Activated naive CD8-positive, alpha-beta T cell treated with anti-CD3 and anti-CD28 coated beads, Interleukin-2, amount 50 U/mL, for 16 hours (primary cell): ENCODE measurements around the gene CHD3.
A peak's percentile ranks its signal among the peaks of the same experiment; 100 is the strongest.

Experiments
- DNase-seq: peaks from one replicate; pipeline ENCODE4 v3.0.0-alpha.2; 2020; ENCODE audit warnings: low read depth, low spot score

The CHD3 gene

DNA sequence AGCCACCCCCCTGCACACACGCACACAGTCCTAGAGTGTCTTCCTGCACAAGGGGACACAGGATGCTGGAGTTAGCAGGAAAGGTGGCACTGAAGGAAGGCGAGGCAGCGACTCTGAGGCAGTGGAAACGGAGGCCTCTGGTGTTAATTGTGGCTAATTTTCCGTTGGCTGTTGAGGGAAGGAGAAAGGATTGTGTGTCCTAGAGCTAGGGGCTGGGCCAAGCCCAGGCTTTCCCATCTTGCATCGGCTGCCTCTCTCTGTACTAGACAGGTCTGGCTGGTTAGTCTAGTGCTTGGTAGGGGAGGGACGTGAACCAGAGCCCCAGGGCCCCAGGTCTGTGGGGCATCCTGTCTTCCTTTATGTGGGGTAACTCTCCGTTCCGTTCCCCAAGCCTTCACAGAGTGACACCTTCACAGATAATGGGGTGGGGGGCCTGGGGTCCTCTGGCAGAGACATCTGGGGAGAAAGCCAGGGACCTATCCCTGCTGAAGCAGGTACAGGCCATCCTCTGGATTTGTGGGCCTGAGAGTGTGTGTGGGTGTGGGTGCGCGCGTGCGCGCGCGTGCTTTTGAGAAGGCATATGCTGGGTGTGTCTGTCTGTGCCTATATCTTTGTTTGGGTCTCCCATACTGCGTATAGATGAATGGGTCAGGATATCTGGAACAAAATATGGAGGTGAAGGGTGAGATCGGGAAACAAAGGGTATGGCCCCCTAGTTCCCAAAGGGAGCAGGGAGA lies at the start of gene CHD3:
Gene CHD3, plus strand, starts transcription at position 606 of the 737 bp plus-strand sequence. CDS start 212 bp downstream, outside the sequence.
- DNase-seq: no peak

DNA sequence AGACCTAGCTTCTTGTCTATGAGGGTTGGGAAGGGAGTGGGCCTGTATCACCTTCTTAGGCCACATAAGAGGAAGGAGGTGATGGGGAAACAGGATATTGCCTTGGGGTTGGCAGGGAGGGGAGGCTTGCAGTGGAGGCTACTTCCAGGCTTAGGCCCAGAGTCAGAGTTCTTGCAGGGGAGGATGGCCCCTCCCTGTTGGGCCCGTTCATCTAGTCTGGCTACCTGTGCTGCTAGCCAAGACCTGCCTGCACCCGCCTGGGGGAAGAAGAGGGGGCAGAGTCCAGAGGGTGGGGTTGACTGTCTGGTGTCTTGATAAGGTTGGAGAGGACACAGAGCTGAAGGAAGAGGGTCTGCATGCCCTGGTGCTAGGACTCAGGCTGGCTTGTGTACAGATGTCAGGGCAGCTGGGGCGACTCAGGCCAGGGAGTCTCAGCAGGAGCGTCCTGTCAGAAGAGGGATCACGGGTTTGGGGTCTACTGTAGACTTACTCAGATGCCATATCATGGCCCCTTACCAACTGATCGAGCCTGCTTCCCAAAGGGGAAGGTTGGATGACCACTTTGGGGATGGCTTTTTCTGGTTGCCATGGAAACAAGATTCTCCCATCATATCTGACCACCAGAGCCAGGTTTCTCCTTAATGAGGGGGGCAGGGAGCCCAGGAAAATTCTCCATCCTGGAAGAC lies 49.3 kb upstream of the CHD3 start:
- no peak for DNase-seq

DNA sequence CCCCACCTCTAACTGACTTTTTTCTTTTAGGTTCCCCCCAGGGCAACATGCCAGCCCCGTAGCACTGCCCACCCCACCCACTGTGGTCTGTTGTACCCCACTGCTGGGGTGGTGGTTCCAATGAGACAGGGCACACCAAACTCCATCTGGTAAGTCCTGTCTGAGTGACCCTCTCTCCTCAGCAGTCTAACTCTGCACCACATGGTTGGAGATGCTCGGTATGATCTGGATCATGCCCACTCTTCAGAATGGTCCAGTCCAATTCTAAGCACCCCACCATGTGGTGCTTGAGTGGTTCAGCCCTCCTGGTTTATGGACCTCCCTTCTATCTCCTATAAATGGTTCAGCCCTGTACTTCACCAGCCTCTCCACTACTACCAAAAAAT lies 48.7 kb upstream of the CHD3 start:
- no peak for DNase-seq

GRCh38 chr17:7840441-7840840 lies 48.1 kb upstream of the CHD3 start:
- no peak for DNase-seq

DNA sequence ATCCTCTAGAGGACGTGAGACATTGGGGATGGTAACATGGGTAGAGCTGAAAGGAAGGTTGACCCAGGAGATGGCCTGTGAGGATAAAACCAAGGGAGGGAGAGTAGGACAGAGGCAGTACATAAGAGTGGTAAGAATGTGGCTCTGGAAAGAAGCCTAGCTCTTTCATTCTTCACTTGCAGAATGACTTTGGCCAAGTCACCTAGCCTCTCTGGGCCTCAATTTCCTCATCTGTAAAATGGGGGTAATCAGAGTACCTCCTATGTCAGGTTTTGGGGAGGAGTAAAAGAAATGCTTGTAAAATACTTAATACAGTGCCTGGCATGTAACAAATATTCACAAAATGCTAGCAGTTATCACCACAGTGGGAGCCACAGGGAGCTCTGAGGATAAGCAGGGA lies 47.7 kb upstream of the CHD3 start:
- DNase-seq: no peak

DNA sequence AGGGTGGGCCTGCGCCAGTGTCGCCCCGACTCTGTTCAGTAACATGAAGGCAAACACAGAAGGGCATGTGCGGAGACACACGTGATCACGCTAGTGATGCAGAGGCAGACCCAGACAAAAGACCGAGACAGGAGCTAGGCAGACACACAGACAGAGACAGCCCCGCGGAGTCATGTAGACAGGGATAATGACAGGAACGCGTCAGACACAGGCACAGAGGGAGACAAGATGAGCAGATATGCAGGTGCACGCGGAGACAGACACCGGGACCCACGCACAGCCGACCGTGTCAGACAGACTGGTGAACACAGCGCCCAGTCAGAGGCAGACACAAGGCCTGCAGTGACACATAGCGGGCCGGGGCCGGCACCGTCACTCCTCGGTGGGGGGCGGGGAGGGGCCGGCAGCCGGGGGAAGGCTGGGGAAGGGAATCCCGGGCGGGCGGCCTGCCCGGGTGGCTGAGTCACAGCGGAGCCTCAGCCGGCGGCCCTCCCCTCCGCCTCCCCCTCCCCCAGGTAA lies 47.1 kb upstream of the CHD3 start:
- DNase-seq: peak; percentile 85

GRCh38 chr17:7841915-7842379 lies 46.6 kb upstream of the CHD3 start:
- peak; percentile 76 for DNase-seq

DNA sequence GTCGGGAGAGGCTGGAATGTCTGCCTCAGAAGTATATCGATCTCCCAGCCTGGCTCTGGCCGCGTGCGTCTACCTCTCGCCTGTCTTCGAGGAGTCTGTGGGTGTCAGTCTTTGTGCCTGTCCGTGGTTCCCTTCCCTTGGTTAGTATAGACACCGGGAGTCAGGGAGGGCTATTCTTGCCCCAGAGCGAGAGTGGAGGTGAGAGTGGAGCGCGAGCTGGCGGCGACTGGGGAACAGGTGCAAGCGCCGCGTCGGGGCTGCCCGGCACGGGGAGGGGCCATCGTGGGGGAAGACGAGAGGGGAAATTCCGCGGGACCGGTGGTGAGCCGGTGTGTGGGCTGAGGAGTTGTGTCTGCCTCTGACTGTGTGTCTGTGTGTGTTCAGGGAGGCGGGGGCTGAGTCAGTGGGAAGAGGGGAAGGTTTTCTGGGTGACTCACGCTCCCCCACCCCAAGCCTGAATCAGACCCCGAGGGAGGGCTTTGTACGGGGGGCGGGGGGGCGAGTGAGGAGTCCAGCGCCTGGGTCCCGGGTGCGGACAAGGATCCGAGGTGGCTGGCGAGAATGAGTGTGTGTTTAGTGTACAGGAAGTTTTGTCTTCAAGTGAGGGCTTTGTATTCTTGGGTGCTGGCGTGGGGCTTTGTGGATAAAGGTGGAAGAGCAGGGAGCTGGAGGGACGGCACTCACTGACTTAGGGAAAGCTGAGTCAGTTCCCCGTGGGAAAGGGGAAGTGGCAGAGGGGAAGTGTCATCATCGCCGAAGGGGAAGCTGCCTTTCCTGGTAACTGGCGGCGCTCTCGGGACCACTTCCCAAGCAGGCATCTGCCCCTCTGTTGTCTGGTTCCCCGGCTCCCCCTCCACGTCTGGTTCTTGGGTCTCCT lies 46.0 kb upstream of the CHD3 start:
- DNase-seq: peak; percentile 97

- no peak for DNase-seq
Measured at GRCh38 chr17:7843257-7843535, 45.4 kb upstream of the CHD3 start.

- peak; percentile 79 for DNase-seq
Measured at GRCh38 chr17:7843536-7844291, 44.9 kb upstream of the CHD3 start.

- peak; percentile 70 for DNase-seq
Measured at GRCh38 chr17:7844292-7845154, 44.1 kb upstream of the CHD3 start.

DNA sequence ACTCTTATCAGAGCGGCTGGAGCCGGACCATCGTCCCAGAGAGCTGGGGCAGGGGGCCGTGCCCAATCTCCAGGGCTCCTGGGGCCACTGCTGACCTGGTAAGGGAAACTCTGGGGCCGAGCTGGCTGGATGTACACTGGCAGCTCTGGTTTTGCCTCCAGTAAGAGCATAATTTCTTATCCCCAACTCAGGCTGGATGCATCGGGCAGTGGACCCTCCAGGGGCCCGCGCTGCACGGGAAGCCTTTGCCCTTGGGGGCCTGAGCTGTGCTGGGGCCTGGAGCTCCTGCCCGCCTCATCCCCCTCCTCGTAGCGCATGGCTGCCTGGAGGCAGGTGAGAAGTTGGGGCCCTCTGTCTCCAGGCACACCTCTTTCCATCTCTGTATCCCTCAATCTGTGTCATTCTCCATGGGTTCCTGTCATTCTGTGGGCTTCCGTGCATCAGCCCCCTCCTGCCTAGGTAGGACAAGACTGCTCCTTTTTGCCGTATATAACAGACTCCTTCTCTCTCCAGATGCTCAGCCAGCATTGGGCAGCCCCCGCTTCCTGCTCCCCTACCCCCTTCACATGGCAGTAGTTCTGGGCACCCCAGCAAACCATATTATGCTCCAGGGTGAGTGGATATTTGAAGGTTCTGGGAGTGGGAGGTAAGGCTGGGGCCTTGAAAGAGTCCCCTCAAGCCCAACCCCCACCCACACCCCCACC lies 43.1 kb upstream of the CHD3 start:
- DNase-seq: no peak

DNA sequence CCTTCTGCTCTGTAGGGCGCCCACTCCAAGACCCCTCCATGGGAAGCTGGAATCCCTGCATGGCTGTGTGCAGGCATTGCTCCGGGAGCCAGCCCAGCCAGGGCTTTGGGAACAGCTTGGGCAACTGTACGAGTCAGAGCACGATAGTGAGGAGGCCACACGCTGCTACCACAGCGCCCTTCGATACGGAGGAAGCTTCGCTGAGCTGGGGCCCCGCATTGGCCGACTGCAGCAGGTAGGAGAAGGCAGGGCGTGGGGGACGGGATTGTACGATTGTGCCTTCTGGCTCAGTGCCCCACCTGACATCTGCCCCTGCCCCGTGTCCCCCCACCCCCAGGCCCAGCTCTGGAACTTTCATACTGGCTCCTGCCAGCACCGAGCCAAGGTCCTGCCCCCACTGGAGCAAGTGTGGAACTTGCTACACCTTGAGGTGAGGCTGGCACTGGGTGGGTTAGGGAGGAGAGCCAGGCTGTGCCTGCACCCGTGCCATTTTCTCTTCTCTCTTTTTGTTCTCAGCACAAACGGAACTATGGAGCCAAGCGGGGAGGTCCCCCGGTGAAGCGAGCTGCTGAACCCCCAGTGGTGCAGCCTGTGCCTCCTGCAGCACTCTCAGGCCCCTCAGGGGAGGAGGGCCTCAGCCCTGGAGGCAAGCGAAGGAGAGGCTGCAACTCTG lies 42.4 kb upstream of the CHD3 start:
- DNase-seq: no peak

- DNase-seq: no peak
Measured at GRCh38 chr17:7846765-7847661, 41.6 kb upstream of the CHD3 start.

- no peak for DNase-seq
Measured at GRCh38 chr17:7848131-7848579, 40.4 kb upstream of the CHD3 start.

DNA sequence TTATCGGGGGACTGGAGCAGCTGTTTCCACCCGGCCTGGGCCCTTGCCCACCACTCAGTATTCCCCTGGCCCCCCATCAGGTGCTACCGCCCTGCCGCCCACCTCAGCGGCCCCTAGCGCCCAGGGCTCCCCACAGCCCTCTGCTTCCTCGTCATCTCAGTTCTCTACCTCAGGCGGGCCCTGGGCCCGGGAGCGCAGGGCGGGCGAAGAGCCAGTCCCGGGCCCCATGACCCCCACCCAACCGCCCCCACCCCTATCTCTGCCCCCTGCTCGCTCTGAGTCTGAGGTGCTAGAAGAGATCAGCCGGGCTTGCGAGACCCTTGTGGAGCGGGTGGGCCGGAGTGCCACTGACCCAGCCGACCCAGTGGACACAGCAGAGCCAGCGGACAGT lies 39.9 kb upstream of the CHD3 start:
- no peak for DNase-seq

GRCh38 chr17:7849130-7849750 lies 39.3 kb upstream of the CHD3 start:
- no peak for DNase-seq
